Tongue (tissue), 2 donors: Measurements from ENCODE around the gene CD244. TPM values are rescaled to one million over a fixed set of nuclear protein-coding genes. Genes with fewer than 3 reads are reported as not detected.
"Not testable (repeated sequence)": the region's sequence is repeated elsewhere in the genome, so short reads cannot be mapped to it uniquely, and the experiment has no call there.

Experiments
- DNase-seq: peaks from one replicate; pipeline ENCODE4 v3.0.0-alpha.2; 2015
- total RNA-seq: library from RNA; depleted of rRNA; stranded (reverse); fragments of >200 nt; gene quantifications from one replicate; pipeline ENCODE4 v1.2.3, GENCODE V29; 2014

The CD244 gene
- total RNA-seq, 1 donor from 2014 or later = not detected

DNA sequence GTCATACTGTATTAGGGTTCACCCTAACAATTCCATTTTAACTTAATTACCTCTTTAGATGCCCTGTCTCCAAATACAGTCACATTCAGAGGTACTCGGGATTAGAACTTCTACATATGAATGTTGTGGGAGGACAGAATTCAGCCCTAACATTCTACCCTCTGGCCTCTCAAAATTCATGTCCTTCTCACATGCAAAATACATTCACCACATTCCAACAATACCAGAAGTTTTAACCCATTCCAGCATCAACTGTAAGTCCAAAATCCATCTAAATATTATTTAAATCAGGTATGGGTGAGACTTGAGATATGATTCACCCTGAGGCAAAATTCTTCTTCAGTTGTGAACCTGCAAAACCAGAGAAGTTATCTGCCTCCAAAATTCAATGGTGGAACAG lies 52.2 kb downstream of the CD244 start:
- DNase-seq = no peak

DNA sequence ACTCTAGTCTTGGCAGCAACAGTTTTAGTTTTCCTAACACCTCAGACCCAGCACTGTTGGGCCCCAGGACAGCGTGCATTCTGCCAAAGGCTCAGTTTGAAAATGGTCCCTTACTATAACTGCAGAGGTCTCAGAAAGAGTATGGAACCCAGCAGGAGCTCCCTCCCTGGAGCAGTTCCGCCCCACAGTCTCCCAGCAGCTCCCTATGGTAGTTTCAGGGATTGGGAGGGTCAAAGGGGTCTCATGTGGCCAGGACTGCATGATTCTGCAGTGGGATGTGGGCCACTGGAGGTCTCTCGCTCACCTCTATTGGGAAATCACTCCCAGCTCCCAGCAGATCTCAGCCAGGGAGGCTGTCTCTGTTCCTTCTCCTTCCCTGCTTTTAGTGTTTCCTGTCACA lies 54.4 kb downstream of the CD244 start:
- no peak for DNase-seq

DNA sequence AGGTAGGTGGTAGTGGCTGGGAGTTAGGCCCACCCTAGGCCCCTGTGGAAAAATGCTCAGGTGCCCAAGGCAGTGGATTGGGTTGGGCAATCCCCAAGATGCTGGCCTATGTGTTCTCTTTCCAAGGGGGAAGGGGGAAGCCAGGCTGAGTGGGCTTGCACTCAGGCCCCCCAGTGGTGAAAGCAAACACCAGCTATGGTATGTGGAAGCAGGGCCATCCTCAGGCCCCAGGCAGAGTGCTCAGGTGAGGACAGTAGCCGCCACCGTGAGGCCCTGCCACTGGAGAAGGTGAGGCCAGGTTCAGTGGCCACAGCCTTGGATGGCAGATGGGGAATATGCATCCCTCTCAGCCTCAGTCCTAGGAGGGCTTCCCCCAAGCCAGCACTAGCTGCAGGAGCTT lies 54.9 kb downstream of the CD244 start:
- no peak for DNase-seq

DNA sequence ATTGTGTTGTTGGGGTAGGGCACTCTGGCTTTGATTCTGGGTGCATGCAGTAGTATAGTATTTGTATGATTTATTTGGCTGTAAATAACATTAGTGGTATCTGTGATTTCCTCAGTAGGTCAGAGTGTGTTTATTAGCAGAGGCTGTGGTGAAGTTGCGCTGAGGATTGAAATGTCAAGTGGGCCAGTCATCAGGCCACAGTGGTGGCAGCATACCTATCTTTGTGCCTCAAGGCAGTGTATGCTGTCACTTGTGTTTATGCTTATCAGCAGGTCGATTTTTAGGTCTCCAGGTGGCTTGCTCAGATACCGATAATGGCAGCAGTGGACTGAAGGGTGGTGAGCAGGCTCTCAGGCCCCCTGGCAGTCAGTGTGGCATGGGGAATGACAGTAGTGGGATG lies 55.4 kb downstream of the CD244 start:
- DNase-seq = no peak

DNA sequence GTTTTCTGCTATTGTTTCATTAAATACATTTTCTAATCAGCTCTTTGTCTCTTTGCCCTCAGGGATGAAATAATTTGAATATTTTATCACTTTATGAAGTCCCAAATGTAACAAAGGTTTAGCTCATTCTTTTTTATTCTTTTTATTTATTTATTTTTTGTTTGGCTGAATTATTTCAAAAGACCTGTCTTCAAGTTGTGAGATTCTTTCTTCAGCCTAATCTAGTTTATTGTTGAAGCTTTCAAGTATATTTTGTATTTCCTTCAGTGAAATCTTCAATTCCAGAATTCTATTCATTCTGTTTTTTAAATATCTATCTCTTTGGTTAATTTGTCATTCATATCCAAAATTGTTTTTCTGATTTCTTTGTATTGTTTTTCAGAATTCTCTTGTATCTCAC lies 55.9 kb downstream of the CD244 start:
- no peak for DNase-seq

DNA sequence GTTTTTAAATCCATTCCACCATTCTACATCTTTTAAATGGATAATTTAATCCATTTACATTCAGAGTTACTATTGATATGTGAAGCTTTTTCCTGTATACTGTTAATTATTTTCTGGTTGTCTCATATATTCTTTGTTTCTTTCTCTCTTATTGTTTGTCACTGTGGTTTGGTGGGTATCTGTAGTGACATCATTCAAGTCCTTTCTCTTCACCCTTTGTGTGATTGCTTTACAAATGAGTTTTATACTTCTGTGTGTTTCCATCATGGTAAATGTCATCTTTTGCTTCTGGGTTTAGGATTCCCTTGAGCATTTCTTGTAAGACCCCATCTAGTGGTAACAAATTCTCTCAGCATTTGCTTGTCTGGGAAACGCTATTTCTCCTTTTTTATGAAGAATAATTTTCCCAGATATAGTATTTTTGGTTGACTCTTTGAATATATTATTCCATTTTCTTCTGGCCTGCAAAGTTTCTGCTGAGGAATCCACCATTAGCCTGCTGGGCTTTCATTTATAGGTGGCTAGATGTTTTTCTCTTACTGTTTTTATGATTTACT lies 56.5 kb downstream of the CD244 start:
- DNase-seq = no peak

DNA sequence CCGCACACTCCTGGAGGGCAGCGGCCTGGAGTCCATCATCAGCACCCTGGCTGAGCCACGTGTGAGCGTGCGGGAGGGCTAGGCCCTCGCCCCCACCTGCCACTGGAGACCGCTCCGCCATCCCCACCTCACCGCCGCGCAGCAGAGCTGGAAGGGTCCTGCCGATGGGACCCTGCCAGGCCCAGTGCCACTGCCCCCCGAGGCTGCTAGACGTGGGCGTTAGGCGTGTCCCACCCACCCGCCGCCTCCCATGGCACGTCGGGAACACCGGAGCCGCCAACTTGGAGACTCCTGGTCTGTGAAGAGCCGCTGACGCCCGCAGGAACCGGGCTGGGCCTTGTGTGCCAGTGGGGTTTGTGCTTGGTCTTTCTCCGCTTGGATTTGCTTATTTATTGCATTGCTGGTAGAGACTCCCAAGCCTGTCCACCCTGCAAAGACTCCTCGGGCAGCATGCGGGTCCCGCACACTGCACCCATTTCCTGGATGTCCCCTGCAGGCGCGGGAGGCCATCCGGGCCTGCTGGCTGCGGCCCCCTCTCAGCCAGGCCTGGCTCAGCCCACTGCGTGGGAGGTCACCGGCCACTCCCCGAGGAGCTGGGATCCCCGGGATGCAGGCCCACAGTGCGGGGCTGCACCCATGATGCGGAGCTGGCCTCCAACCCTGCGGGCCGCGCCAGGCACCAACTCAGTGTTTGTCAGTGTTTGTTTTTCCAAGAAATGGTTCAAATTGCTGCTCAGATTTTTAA lies 60.7 kb downstream of the CD244 start:
- no peak for DNase-seq

DNA sequence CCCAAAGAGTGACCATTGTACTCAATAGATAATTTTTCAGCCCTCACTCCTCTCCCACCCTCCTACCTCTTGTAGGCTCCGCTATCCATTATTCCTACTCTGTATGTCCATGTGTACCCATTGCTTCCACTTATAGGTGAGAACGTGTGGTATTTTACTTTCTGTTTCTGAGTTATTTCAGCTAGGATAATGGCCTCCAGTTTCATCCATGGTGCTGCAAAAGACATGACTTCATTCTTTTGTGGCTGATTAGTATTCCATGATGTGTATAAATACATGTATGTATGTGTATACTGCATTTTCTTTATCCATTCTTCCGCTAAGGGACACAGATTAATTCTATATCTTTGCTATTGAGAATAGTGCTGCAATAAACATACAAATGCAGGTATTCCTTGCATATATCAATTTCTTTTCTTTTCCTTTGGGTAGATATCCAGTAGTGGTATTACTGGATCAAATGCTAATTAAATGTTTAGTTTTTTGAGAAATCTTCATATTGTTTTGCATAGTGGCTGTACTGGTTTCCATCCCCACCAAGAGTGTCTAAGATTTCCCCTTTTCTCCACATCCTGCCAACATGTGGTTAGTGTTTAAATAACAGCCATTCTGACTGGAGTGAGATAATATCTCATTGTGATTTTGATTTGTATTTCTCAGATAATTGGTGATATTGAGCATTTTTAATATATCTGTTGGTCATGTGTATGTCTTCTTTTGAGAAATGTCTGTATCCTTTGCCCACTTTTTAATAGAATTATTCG lies 61.9 kb downstream of the CD244 start:
- no peak for DNase-seq

DNA sequence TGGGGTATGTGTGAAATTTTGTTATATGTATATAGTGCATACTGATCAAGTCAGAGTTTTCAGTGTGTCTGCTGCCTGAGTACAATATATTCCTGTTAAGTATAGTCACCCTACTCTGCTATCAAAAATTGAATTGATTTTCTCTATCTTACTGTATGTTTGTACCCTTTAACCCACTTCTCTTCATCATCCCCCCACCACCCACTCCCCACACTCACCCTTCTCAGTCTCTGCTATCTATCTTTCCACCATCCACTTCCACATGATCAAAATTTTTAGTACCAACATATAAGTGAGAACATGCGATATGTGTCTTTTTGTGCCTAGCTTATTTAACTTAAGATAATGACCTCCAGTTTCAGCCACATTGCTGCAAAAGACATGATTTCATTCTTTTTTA lies 62.5 kb downstream of the CD244 start:
- DNase-seq = no peak

DNA sequence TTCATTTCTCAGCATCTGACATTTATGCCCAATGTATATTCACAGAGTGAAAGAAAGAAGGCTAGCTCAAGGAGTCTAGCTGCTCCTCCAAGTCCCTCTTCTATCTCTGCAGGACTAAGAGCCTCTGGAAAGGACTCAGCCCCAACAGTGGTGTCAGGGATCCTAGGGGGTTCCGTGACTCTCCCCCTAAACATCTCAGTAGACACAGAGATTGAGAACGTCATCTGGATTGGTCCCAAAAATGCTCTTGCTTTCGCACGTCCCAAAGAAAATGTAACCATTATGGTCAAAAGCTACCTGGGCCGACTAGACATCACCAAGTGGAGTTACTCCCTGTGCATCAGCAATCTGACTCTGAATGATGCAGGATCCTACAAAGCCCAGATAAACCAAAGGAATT lies 63.0 kb downstream of the CD244 start:
- DNase-seq = no peak

DNA sequence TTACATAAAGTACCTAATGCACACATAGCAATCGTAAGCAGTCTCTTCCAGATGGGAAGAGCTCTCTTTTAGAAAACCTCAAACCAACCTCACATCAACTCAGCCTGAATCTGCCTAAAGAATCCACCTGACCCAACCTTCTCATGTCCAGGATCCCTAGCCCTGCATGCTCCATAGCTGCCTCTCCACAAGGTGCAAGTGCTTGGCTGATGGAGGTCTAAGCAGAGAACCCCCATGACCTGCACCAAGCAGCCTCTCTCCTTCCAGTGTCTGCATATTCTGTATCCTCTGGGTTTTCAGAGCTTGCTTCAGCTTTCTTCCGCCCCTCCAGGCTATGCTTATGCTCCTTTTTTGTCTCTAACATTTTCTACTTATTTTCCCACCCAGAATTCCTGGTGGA lies 64.2 kb downstream of the CD244 start:
- no peak for DNase-seq

DNA sequence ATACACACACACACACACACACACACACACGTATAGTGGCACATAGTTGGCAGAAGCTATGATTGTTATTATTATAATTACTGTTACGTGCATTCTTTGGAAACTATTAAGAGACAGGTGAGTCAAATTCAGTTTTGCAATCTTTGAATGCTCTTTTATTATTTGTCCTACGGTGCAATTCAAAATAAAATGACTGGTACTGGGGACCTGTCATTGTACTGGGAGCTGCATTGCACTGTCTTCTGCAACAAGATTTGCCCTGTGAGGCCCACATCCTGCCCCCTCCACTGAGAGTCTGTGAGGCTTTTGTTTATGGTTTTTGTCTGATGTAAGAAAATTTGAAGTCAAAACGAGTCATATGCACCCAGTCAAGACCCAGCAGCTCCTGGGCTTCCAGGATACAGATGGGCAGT lies 64.8 kb downstream of the CD244 start:
- DNase-seq = no peak

DNA sequence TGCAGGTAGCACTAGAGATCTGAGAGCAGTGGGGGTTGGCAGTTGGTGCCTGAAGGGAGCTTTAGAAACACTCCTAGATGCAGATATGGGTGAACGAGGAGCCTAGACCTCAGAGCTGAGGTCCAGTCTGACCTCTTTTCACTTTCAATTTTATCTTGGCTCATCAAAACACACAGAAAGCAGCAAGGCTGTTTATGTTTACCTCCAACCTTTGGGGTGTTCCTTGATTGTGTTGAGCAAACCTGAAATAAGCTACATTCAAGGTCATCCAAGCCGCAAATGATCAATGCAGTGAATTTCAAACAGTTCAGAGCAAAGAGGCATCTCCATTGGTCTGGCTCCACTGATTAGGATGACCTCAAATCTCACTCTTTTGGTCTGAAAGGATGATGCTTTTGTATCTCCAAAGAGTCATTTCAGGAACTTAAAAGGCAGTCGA lies 65.4 kb downstream of the CD244 start:
- no peak for DNase-seq

DNA sequence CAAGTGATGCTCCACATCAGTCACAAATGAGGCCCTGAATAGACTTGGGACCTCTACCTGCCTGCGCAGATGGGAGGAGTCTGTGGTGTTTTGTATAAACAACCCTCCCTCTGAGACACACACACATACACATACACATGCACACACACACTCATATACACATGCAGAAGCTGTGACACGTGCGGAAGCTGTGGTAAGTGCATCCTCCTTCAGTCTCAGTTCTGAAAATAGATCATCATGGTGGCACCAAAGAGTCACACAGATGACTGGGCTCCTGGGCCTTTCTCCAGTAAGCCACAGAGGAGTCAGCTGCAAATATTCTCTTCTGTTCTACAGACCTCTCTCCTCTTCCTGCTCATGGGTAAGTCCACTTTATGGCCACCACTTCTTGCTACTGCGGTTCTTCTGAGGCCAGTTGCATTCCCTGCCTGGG lies 66.7 kb downstream of the CD244 start, which contains the start of gene LY9:
Gene LY9 (plus strand): TSS at position 224 of the 433 bp plus-strand sequence. CDS start 14 bp downstream, at position 238.
- no peak for DNase-seq

DNA sequence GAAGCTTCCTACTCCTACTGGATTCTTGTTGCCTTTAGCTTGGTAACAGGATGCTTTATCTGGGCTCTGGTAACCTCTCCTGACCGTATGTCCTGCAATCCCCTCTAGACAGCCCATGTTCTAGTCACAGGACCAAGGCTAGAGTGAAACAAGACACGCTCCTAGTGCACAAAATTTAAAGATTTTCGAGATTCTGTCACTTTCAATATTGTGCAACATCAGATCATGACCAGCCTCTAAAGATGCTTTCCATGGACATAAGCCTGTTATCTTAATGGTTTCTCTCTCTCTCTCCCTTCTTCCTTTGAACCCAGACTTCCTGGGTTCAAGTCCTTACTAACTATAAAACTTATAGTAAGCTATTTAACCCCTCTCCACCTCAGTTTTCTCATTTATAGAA lies 68.3 kb downstream of the CD244 start:
- no peak for DNase-seq

DNA sequence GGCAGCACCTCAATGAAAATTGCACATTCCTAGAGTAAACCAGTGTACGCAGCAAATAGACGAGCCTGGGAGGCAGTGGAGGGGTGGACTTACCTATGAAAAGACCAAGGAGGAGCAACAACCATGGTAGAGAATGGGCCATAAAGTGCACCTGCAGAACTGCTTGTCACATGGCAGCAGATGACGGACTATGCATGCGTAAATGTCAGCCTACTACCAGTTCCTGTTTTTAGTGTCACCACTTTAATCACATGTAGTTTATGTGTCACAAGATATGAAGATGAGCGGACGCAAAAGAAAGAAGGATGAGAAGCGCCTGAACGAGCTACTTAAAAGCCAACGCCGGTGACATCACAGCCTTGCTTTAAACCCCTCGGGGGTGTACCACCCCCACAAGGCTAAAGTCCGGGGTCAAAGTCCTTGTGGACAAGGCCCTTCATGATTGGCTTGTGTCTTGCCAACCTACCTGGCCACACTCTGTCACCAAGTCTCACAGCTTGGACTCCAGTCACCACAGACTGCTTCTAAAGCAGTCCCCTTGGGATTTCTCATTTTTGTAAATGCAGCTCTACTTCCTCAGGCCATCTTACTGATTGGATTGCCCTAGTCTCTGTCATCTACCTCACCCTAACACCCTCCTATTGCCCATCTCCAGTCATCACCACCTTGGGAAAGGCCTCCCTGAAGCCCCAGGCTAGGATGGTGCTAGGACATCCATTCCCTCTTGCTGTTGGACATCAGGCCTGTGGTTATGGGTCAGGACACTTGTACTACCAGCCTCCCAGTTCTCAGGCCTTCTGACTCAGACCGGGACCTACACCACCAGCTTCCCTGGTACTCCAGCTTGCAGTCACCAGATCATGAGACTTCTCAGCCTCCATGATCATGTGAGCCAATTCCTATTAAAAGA lies 72.7 kb downstream of the CD244 start:
- DNase-seq = no peak

DNA sequence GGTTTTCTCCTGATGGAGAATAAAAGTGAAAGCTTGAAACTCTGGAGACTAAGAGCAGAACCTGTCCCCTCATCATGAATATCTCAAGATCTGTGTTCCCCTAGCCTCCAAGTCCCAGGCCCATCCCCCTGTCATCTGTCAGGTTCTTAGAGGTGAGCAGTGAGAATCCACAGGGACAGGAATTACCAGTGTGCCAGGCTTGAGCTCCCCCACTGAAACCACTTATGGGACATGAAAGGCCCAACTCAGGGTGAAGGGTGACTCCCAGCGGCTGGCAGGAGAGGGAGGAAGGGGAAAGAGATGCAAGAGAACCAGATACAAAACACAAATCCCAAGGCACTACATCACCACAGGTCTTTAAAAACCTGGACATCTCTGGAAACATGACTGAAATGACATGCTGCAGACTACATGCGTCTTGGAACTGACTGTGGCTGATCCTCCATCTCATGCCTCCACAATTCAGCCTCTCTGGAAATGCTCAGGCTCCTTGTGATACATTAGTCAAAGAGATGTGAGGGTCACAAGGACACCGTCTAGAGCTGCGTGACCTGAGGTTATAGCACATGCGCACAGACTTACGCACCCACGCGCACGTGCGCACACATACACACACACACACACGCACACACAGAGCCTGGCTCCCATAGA lies 73.5 kb downstream of the CD244 start:
- DNase-seq = no peak

DNA sequence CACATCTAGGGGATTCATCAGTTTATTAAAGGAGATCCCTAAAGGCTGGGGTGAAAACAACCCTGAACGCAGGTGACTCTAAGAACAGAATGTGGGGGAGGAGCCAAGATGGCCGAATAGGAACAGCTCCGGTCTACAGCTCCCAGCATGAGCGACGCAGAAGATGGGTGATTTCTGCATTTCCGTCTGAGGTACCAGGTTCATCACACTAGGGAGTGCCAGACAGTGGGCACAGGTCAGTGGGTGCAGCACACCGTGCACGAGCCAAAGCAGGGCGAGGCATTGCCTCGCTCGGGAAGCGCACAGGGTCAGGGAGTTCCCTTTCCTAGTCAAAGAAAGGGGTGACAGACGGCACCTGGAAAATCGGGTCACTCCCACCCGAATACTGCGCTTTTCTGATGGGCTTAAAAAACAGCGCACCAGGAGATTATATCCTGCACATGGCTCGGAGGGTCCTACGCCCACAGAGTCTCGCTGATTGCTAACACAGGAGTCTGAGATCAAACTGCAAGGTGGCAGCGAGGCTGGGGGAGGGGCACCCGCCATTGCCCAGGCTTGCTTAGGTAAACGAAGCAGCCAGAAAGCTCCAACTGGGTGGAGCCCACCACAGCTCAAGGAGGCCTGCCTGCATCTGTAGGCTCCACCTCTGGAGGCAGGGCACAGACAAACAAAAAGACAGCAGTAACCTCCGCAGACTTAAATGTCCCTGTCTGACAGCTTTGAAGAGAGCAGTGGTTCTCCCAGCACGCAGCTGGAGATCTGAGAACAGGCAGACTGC lies 79.5 kb downstream of the CD244 start:
- not testable (repeated sequence) for DNase-seq

DNA sequence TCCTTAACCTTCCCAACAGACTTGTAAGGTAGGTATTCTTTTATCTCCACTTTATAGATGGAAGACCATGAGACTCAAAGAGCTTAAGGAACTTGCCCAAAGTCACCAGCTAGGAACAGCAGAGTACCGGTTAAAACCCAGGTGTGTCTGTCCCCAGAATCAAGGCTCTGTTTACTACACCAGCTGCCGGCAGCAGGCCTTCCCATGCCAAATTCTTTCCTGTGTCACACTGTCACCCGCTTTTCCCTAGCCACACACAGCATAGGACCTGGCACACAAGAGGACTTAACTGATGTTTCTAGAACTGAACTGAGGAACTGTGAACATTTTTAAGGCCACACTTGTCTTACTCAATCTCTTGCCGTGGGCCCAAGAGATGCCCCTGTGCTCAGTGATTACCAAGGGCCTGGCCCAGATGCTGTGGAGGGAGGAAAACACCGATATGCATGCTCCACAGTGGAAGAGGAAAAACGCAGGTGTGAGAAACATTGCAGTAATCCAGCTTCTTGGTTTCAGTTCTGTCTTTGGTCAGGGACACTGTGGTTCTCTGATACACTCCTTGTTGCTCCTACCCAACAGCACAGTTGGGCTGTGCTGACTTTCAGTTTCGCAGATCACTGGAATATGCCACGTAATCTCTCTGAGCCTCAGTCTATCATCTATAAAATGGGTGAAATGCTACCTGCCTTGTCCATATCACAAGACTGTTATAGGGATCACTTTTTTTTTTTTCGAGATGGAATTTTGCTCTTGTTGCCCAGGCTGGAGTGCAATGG lies 80.6 kb downstream of the CD244 start:
- no peak for DNase-seq

DNA sequence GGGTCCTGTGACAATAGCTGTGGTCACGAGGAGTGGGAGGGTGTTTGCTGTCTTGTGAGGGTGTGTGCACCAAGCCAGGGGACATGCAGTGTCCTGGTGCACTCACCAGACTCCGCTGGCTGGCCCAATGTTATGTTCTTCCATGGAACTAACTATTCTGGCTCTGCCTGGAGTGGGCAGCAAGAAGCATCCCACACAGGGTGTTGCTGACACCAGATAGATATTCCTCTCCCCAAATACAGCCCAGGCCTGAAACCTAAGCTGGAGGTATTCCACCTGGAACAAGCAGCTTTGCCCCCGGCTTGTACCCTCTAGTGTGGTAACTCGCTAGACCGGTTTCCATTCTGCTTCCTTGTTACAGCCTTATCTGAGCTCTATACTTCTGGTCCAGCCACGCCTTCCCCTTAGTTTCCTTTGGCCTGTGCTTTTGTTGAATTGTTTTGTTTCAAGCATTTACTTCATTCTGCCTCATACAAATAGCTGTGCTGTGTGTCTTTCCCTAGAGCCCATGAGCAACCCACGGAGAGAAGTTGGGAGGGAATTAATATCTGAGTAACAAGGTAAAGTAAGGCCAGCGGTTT lies 81.4 kb downstream of the CD244 start:
- DNase-seq = peak; percentile 31
